Activated CD8-positive, alpha-beta memory T cell treated with anti-CD3 and anti-CD28 coated beads for 36 hours (primary cell): ENCODE measurements around the gene STPG4. TPM values are rescaled to one million over a fixed set of nuclear protein-coding genes. Genes with fewer than 3 reads are reported as not detected.
"Not testable (repeated sequence)": the region's sequence is repeated elsewhere in the genome, so short reads cannot be mapped to it uniquely, and the experiment has no call there.

ENCODE experiments used
- CTCF ChIA-PET: fragments of 350-600 bp; sonication (Branson Sonifier 250); formaldehyde crosslinking; loops from one replicate; lab custom pipeline; 2021; ENCODE audit warnings: antibody characterized with exemption; lab: Charles Lee
- POLR2A ChIA-PET: fragments of 350-600 bp; sonication (Branson Sonifier 250); formaldehyde crosslinking; loops from one replicate; lab custom pipeline; 2021; ENCODE audit warnings: antibody characterized with exemption; lab: Charles Lee
- total RNA-seq, 2 experiments: library from RNA; stranded (reverse); gene quantifications; one replicate each; pipeline ENCODE4 v1.2.3, GENCODE V29; 2021

The STPG4 gene
- total RNA-seq, result under 1 TPM; 0.23 to 0.32 TPM

DNA sequence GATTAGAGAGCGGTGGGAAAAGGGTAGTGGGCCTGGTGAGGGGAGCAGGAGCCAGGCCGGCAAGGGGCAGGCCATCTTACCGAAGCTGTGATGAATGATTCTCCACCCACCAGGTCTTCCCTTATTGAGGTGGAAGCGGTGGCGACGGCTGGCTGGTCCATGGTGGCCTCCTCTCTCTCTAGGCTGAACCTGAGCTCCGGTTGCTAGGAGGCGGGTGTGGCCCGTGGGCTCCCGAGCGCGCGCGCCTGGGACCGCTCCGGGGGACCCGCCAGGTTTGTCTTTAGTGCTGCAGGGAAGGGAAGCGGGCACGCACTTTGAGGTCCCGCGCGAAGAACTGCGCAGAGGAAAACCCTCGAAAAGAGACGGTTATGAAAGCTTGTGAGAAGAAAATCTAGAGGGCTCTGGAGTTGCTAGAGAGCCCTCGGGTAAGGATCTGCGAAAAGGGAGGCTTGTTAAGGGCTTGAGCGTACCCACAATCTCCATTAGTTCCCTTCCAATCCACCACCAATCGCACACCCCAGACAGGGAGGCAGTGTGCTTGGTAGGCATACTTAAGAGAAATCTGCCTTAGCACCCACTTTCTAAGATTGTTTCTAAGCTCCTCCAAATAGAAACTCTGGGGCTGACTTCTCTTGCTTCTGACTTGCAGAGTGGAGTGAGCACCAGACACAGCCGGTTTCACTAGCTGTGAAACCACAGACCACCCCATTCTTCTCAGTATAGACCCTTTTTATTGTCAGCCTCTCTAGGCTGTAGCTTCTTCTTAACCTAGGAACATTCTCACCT lies at the start of gene STPG4:
Gene STPG4 (minus strand): TSS at position 218 of the 786 bp plus-strand sequence. CDS start 57 bp downstream, at position 161.
- CTCF ChIA-PET, result no interaction called here
- POLR2A ChIA-PET, result no interaction called here

GRCh38 chr2:47204691-47205090 lies 49.6 kb upstream of the STPG4 start:
- ChIA-PET CTCF (no interaction called here), POLR2A (no interaction called here)

DNA sequence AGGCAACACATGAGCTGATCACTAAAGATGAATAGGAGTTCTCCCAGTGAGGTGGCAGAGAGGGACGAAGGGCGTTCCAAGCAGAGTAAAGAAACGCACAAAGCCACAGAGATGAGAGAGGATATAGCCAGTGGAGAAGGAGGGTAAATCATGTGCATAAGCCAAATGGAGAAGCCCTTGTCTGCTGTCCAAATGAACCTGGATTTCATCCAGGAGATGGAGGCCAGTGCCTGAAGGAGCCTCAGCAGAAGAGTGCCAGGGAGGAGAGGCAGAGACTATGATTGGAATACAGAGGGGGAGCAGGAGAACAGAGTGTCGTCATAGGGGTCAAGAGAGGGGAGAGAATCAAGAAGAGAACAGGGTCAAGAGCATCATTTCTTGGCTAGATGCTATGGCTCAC lies 48.9 kb upstream of the STPG4 start:
- ChIA-PET POLR2A (no interaction called here), CTCF (no interaction called here)

- CTCF ChIA-PET, result no interaction called here
- POLR2A ChIA-PET, result no interaction called here
These were observed 46.1 kb upstream of the STPG4 start for GRCh38 chr2:47201224-47201623.

- ChIA-PET CTCF (interaction anchor here (0.6 kb wide), 1 partner anchor 283 kb away, joined by 5 read pairs; no protein-coding TSS in a partner anchor), POLR2A (no interaction called here)
These were observed 43.9 kb upstream of the STPG4 start for GRCh38 chr2:47198985-47199451.

- CTCF ChIA-PET, result no interaction called here
- POLR2A ChIA-PET, result no interaction called here
These were observed 41.4 kb upstream of the STPG4 start for GRCh38 chr2:47196499-47196898.

DNA sequence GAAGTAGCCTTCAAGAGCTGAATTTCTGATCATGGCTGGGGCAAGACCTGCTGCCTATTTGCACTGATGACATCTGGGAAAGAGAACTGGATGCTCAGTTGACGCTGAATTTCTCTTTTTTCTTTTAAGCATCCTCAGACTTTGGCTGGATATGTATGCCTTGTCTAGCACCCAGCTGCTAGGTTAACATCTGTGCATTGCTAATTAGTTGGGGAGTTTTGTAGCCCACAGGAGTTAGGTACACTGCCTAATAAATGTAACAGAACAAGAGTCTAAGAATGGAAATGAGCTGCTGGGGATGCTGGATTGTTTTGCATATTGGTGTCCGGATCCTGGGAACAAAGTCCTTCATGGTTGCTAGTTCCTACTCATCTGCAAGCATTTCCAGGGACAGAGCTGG lies 40.9 kb upstream of the STPG4 start:
- ChIA-PET CTCF (no interaction called here), POLR2A (no interaction called here)

GRCh38 chr2:47195148-47195547 lies 40.0 kb upstream of the STPG4 start:
- ChIA-PET POLR2A (no interaction called here), CTCF (no interaction called here)

DNA sequence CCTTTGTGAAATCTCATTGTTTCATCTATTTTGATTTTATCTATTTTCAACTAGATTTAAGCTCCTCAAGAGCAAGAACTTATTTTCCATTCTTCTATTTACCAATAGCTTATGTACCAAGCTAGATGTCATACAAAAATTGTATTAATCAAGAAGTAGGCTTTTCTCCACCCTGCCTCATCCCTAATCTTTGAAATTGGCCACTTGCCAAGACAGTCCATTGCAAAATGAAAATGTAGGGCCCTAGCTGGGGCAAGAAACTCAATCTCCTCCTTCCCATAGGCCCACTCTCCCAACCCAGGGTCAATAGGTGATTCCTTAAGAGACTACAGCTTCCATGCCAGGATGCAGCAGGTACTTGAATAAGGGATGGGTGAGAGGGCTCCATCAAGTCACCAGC lies 39.3 kb upstream of the STPG4 start:
- ChIA-PET POLR2A (no interaction called here), CTCF (no interaction called here)

- ChIA-PET CTCF (no interaction called here), POLR2A (no interaction called here)
These were observed 38.5 kb upstream of the STPG4 start for GRCh38 chr2:47193607-47194006.

DNA sequence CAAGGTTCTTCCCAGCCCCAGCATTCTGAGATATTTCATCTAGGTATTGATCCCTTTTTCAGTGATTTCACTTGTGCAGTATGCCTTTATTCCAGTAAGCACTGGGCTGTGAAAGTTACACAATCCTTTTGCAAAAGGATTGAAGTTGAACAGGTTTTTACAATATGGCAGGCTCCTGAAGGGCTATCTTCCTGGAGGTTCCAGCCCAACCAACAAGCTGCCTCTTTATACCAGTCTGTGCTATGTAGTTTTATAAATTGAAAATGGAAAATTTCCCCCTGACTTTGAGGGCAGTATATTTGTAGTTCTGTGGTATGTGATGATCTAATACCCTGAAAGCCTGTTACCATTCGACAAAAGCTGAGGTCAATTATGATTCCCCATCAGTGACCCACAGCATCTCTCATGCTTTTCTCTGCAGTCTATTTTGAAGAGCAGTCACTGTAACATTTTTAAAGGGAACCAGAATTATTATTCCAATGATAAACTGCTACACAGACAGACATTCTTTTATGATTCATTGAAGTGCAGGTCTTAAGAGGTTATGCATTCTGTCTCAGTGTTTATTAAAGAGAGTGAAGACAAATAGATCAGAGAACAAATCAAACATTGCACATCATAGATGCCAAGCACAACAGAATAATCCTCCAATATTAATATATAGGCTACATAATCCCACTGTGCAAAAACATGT lies 35.2 kb upstream of the STPG4 start:
- ChIA-PET CTCF (no interaction called here), POLR2A (no interaction called here)

GRCh38 chr2:47189635-47190034 lies 34.5 kb upstream of the STPG4 start:
- CTCF ChIA-PET, result interaction anchor here (0.6 kb wide), 1 partner anchor 48 kb away, joined by 3 read pairs; no protein-coding TSS in a partner anchor
- POLR2A ChIA-PET, result no interaction called here

DNA sequence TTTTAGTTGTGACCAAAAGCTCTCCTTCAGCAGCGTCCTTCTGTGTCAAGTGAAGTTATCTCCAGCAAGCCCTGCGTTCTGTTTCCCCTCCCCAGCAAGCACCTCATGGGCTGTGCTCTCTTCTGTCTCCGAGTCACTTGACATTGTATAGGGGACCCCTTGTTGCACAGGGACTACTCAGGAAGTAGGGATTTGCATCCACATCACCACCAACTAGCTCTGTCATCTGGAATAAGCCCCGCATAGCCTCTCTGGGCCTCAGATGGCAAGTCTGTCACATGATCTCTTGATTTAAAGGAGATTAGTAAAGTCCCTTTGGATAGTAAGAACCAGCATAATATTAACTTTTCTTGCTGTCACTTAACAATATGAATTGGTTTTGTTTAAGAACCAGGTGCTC lies 32.0 kb upstream of the STPG4 start:
- POLR2A ChIA-PET, result no interaction called here

DNA sequence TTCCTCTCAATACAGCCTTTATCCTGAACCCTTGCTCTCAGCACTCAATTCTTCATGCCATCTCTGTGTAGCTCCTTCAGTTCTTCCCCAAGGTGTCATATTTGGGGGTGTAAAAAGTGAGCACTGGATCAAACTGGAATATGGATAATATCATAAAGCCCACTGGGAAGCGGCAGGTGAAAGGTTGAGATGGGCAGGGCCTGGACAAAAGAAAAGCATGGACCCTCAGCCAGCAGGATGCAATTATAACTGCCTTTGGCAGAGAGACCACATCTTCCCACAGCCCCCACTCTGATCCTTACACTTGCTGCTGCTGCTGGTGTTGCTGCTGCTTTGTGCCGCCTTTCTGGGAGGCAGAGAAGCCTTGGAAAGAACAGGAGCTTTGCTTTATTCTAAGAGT lies 31.2 kb upstream of the STPG4 start:
- ChIA-PET POLR2A (no interaction called here), CTCF (no interaction called here)

More for the DNA sequence above, 32.0 kb upstream of the STPG4 start:
- CTCF ChIA-PET, result no interaction called here

DNA sequence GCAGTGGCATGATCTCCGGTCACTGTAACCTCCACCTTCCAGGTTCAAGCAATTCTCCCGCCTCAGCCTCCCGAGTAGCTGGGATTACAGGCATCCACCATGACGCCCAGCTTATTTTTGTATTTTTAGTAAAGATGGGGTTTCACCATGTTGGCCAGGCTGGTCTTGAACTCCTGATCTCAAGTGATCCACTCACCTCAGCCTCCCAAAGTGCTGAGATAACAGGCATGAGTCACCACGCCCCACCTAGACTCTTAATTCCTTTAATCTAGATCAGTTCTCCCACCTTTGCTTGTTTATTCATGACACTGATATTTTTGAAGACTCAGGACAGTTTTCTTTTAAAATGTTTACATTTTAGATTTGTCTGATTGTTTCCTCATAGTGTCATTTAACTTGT lies 30.0 kb upstream of the STPG4 start:
- POLR2A ChIA-PET, result interaction anchor here (1.1 kb wide), 1 partner anchor 12 kb away, joined by 3 read pairs; no protein-coding TSS in a partner anchor
- CTCF ChIA-PET, result not testable (repeated sequence)

- ChIA-PET POLR2A (no interaction called here), CTCF (no interaction called here)
These were observed 26.1 kb upstream of the STPG4 start for GRCh38 chr2:47181176-47181575.

DNA sequence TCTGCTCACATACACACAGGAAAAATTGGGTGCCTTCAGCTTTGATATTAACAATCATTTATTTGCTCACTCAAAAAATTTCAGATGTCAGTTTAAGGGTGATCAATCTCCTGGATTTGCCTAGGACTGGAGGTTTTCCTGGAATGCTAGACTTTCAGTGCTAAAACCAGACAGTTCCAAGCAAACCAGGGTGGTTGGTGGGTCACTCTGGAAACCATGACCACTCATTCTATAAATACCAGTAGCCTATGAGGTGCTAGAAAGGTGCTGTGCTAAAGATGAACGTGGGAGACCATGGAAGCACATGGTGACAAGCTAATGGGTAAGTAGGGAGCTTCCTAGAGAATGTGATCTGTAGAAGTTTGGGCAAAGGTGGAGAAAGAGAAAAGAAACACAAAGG lies 25.4 kb upstream of the STPG4 start:
- ChIA-PET CTCF (no interaction called here), POLR2A (no interaction called here)

- ChIA-PET POLR2A (interaction anchor here (0.7 kb wide), 1 partner anchor 85 kb away, joined by 4 read pairs; no protein-coding TSS in a partner anchor), CTCF (no interaction called here)
These were observed 24.3 kb upstream of the STPG4 start for GRCh38 chr2:47179388-47179787.

DNA sequence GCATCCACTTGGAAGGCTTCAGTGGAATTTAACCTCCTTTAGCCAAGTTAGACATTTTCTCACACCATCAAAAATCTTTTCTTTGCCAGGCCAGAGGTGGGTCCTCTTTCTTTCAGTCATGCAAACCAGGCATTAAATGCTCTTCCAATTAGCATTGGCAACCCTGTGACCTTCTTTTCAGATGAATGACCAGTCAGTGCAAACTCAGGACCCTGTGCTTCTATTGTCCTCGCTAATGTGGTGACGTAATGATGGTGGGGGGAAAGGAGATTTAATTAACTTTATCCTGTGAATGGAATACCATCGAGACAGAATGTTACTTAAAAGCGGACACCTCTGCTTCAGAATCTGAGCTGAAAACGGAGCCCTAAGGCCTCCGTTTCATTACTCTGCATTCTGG lies 23.2 kb upstream of the STPG4 start:
- ChIA-PET POLR2A (interaction anchor here (0.5 kb wide), 1 partner anchor 153 kb away, joined by 3 read pairs; no protein-coding TSS in a partner anchor), CTCF (no interaction called here)

DNA sequence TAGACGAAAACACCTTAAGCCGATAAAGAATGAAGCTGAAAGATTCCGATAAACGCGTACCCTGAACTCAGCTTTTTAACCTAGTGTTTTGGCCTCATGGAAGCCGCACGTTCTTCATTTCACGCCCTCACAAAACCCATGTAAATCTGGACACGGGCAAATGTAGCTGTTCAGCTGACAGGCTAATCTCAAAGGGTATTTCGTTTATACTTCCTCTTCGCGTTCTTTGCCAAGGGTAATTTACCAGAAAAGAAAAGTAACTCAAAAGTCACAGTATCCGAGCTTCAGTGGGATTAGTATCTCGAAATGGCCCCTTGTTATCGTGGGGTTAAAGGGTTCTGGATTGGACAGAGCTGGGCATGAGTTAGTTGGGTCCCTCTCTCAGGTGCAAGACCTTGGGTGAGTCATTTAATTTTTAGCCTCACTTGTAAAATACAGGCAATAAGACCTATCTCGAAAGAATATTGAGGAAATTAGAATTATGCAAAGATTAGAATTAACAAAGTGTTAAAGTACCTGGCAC lies 22.0 kb upstream of the STPG4 start:
- CTCF ChIA-PET, result interaction anchor here (0.7 kb wide), 1 partner anchor 94 kb away, joined by 3 read pairs; no protein-coding TSS in a partner anchor
- POLR2A ChIA-PET, result no interaction called here
